ENCODE data around the gene FAM167B.
A peak's percentile ranks its signal among the peaks of the same experiment; 100 is the strongest.

FAM167B gene

DNA sequence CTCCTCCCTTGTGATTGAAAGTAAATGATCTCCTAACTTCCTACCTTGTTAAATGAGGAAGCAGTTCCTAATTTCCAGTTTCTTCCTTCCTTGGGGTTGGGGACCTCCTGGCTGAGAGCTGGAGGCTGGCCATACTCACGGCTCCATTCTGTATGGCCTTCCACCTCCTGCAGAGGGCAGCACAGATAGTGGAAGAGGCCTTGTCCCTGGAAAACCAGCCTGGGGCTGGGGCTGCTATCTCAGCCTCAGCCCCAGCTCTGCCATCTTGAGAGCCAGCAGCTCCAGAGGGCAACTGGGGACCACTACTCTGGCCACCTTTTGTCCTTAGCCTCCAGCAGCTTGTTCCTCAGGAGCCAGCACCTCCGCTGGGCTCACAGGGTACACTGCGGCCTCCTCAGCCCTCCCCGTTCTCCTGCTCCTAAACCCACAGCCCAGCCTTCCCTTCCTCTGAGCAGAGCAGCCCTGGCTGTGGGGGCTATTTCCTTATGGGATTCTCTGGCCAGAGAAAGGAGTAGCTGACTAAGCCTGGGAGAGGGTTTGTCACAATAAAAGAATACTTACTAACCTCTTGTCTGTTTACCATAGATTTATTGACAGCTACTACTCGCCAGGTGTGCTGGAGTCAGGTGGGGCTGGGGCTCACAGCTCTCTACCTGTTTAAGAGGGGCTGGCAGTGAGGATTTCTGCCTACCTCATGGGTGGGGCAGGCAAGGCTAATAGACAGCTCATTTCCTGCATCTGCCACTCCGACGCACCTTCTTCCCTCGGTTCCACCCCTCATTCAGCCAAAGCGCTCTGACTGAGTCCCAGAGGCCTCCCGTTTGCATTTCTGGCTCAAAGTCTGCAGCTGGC is 31.2 kb upstream of the FAM167B start:
- no peak overlapping the region for H3K4me3 ChIP-seq (ENCODE audit: low read length)
- TF ChIP-seq ZNF274 (IDR thresholded peaks at IDR 0.05; ENCODE audit: low read depth, low read length) = no peak

DNA sequence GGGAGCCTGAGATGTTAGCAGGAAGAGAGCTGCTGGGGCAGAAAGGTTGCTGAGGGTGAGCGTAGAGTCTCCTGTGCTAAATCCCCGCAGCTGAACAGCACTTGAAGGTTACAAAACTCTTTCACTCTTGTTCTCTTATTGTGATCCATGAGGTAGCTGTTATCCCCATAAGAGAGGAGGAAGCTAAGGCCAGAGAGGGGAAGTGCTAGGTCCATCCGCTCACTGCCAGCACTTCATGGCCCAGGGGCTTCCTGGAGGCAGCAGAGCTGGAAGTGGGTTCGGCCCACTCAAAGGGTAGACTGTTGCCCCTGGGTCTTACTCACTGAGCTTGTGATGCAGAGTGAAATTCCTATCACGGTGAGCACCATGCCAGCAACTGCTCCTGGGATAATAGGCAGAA is 30.5 kb upstream of the FAM167B start:
- no peak for TF ChIP-seq ZNF274 (IDR thresholded peaks at IDR 0.05; ENCODE audit: low read depth, low read length)
- H3K4me3 ChIP-seq (ENCODE audit: low read length) = no peak overlapping the region

DNA sequence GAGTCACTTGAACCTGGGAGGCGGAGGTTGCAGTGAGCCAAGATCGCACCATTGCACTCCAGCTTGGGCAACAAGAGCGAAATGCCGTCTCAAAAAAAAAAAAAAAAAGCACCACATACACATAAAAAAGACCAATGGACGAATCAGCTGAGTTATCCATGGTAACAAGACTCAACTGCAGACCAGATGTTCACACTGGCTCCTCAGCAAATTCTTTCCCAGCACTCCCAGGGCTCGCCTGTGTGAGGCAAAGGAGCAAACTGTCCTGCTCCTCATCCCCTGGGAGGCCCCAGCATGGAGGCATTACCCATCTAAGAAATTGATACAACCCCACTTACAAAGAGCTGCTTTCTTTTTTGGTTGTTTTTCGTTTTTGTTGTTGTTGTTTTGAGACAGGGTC is 28.0 kb upstream of the FAM167B start:
- TF ChIP-seq ZNF274 (IDR thresholded peaks at IDR 0.05; ENCODE audit: low read depth, low read length) = no peak
- no peak overlapping the region for H3K4me3 ChIP-seq (ENCODE audit: low read length)

DNA sequence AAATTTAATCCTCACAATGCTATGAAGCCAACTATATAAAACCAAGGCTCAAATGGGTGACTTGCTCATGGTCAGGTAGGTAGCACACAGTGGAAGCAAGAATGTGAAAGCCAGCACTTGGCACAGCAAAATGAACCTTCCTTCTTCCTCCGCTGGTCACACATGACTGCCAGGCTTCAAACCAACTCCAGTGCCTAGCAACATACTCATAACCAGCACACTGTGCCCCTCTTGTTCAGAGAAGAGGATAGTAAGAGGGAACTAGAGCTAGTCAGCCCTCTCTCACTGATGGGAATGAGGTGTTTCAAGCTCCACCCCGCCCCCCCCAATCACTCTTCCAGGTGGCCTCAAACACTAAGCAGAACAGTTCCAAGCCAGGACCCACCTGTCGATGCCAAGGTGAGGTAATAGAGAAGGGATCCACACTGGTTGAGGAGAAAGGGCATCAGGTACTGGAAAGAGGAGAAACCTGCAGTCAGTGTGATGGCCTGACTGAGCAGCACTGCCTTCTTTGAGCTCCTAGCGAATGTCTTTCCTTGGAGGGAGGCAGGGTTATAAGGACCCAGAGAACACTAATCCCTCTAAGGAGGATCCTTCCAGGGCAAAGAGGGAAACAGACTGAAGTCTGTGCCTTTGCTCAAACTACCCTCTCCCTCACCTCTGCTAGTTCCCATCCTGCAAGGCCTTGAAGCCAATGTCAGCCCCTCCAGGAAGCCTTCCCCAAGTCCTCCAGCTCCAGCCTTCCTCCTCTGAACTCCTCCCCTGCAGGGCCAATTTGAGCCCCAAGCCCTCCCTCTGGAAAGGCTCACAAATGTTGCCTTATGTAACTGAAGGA is 26.1 kb upstream of the FAM167B start:
- H3K4me3 ChIP-seq (ENCODE audit: low read length) = peak overlapping the region; percentile 78; the same call in 1 of the 2 replicates
- no peak for TF ChIP-seq ZNF274 (IDR thresholded peaks at IDR 0.05; ENCODE audit: low read depth, low read length)

DNA sequence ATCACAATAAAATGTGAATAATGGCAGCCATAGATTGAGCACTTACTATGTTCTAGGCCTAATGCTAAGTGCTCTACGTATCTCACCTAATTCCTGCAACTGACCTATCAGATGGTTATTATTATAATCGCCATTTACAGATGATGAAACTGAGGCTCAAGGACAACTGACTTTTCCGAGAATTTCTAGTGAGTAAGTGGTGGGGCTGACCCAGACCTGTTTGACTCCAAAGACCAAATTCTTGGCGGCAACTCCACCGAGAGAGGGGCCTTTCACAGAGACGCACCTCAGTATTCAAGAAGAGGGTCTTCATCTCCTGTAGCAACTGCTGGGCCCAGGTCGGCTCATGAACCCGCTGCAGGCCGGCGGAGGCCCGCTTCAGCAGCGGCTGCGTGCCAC is 25.4 kb upstream of the FAM167B start:
- peak overlapping the region; percentile 78 for H3K4me3 ChIP-seq (ENCODE audit: low read length)
- no peak for TF ChIP-seq ZNF274 (IDR thresholded peaks at IDR 0.05; ENCODE audit: low read depth, low read length)

DNA sequence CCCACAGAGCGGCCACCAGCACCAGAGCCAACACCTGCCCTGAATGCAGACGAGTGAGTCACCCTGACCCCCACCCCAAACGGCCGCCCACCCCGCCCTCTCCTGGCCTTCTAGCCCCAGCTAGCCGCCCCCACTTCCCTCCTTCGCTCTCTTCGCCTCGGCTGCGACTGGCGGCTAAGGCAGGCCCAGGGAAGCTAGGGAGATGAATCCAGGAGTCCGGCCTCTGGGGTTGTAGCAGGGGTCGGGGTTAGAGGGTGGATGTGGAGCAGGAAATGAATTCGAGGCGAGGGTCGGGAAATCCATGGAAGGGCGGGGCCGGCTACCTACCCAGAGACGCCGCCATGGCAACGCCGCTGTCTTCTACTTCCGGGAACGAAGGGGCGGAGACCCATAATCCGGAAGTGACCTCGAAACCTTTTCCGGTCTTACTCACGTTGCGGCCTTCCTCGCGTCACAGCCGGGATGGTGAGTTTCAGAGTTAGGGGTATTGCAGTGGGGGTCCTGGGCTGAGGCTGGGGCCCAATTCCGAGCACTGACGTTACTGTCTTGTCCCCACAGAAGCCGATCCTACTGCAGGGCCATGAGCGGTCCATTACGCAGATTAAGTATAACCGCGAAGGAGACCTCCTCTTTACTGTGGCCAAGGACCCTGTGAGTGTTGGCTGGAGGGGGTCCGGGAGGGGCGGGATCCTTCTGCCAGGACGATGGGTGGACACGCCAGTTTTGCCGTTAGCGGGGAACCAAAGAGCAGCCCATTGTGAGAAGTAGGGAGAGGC is 24.9 kb upstream of the FAM167B start, which contains the start of the genes EIF3I and TMEM234:
Gene EIF3I, plus strand, starts transcription at position 428 of the 776 bp plus-strand sequence. Its CDS starts 35 bp downstream, at position 463.
Gene TMEM234, minus strand, starts transcription at position 374 of the 776 bp plus-strand sequence. Its CDS starts 31 bp downstream, at position 343.
- no peak for TF ChIP-seq ZNF274 (IDR thresholded peaks at IDR 0.05; ENCODE audit: low read depth, low read length)

DNA sequence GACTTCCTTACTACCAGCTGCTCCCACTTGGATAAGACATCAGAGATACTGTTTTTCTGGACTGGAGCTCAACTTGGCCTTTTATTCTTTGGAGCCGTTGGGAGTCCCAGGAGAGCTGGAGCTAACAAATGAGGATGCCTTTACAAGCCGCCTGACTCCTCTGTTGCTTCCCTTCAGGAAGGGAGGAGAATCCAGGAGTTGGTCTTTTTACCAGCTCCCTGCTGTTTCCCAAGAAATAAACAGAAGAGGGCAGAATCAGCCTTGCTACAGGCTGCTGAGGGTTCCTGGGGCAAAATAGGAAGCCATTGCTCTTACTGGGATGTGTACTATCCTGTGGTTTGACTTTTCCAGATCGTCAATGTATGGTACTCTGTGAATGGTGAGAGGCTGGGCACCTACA is 23.3 kb upstream of the FAM167B start:
- H3K4me3 ChIP-seq (ENCODE audit: low read length) = peak overlapping the region; percentile 78; the same call in 1 of the 2 replicates
- TF ChIP-seq ZNF274 (IDR thresholded peaks at IDR 0.05; ENCODE audit: low read depth, low read length) = no peak

More for the DNA sequence above, 24.9 kb upstream of the FAM167B start, which contains the start of the genes EIF3I and TMEM234:
- peak within 1 kb of the TSS; percentile 78 for H3K4me3 ChIP-seq (ENCODE audit: low read length)

DNA sequence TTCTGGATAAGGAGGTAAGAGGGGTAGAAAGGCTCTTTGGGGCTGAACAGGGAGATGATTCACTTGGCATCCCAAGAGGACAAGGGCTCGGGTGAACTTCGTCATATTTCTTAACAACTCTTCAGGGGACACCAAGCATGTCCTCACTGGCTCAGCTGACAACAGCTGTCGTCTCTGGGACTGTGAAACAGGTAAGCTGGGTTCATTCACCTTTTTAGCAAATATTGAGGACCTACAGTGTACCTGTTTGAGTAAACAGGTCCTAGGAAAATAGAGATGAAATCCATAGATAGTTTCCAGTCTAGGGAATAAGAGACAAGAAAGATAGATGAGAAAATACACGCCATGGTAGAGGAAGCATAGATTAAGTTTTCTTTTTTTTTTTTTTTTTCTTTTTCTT is 22.7 kb upstream of the FAM167B start:
- TF ChIP-seq ZNF274 (IDR thresholded peaks at IDR 0.05; ENCODE audit: low read depth, low read length) = no peak
- H3K4me3 ChIP-seq (ENCODE audit: low read length) = no peak overlapping the region

DNA sequence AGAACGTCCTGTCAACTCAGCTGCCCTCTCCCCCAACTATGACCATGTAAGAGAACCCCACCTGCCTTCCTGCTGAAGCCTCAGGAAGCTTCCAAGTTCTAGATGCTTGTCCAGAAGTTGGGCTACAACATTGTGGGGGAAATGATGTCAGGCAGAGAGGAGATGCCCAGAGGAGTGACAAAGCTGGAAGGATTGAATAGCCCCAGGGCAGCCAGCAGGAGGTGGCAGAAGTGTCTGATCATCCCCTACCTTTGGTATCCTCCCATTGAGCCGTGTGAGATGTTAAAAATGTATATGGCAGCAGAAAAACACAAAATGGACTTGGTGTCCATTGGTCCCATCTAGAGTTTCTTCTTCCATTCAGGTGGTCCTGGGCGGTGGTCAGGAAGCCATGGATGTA is 18.3 kb upstream of the FAM167B start:
- TF ChIP-seq ZNF274 (IDR thresholded peaks at IDR 0.05; ENCODE audit: low read depth, low read length) = no peak
- H3K4me3 ChIP-seq (ENCODE audit: low read length) = no peak overlapping the region

DNA sequence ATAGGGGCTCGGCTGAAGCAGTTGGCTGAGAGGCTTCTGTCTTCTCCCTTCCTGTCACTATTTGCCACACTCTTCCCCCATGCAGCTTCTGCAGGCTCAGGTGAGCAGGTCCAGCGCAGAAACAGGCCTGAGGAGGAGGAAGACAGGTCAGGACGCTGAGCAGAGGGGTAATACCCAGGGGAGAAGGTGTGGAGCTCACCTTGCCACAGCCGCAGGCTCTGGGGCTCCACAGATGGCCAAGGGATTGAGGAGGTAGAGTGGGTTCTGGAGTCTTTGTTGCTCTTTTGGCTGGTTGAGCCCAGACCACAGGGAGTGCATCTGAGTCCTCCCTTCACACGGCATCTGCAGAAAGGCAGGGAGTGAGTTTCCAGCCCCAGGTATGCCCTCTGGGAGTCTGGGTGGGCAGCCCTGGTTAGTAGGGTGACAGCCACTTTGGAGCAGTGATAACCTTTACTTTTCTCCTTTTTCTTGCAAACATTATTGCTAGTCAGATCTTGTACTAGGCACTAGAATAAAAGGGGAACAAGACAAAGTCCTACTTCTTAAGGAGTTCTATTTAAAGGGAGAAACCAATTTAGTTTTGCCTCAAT is 15.1 kb upstream of the FAM167B start:
- no peak overlapping the region for H3K4me3 ChIP-seq (ENCODE audit: low read length)
- TF ChIP-seq ZNF274 (IDR thresholded peaks at IDR 0.05; ENCODE audit: low read depth, low read length) = no peak

DNA sequence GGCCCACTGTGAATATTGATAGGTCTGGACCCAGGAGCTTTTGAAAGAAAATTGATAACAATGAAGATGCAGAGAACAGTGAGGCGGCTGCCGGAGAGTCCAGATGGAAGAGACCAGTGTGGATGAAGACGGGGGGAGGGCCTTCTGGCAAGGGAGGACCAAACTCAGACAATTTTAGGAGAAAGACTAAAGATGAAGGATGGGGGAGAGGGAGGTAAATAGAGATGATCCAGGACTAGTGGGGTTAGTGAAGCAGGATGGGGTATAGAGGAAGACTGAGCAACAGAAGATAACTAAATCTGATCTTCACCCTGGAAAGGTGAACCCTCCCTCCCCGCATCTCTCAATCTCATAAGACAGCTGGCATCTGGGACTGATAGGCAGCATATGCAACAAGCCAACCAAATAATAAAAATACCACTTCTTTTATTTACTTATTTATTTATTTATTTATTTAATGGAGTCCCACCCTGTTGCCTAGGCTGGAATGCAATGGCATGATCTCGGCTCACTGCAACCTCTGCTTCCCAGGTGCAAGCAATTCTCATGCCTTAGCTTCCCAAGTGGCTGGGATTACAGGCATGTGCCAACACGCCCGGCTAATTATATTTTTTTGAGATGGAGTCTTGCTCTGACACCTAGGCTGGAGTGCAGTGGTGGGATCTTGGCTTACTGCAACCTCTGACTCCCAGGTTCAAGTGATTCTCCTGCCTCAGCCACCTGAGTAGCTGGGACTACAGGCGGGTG is 14.3 kb upstream of the FAM167B start:
- TF ChIP-seq ZNF274 (IDR thresholded peaks at IDR 0.05; ENCODE audit: low read depth, low read length) = no peak
- H3K4me3 ChIP-seq (ENCODE audit: low read length) = no peak overlapping the region

DNA sequence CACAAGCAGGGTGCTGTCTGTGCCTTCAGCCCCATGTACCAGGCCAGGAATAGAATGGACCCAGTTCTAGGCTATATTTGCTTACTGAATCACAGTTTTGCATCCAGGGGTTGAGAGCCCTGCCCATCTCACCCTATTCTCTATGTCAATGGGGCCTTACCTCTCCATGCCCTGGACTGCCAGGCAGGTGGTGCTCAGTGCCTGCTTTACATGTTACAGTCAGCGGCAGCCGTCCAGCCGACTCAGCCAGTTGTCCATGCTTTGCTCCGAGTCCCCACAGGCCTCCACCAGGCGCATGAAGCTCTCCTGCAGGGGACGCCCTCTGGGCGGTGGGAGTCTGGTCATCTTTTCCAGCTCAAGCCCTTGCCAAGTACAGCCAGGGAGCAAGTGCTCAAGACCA is 12.2 kb upstream of the FAM167B start:
- H3K4me3 ChIP-seq (ENCODE audit: low read length) = no peak overlapping the region
- TF ChIP-seq ZNF274 (IDR thresholded peaks at IDR 0.05; ENCODE audit: low read depth, low read length) = no peak

DNA sequence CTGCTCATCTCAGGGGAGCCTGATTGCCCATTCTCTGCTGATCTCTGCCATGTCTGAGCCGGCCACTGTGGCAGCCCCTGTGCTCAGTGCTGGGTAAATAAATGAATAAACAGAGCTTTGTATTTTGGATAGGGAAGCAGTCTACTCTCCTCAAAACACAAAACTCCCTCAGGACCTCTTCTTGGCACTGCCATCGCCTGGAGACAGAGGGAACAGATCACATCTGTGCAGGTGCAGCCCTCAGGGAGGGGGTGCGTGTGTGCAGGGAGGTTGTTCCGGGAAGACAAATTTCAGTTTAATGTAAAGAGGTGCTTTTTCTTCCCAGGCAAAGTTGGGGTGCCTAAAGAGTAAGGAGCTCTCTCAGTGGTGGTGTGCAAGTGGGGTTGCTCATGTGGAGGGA is 7.7 kb upstream of the FAM167B start:
- no peak for TF ChIP-seq ZNF274 (IDR thresholded peaks at IDR 0.05; ENCODE audit: low read depth, low read length)
- H3K4me3 ChIP-seq (ENCODE audit: low read length) = no peak overlapping the region

Data from GM08714 (cell line).